ENCODE measurements around the gene EXD1.
"Not testable (repeated sequence)": the region's sequence is repeated elsewhere in the genome, so short reads cannot be mapped to it uniquely, and the experiment has no call there.

EXD1 gene

GRCh38 chr15:41258750-41259471 lies 28.4 kb upstream of the EXD1 start:
- Histone ChIP-seq H3K27me3 (ENCODE audit: control insufficient read depth, insufficient read depth, low read length, poor library complexity, severe bottlenecking) (no peaks in the 10 kb centered on the region), H3K36me3 (ENCODE audit: control insufficient read depth, insufficient read depth, low read length) (peaks cover under 1% of the 10 kb centered on the region), H3K9me3 (ENCODE audit: control insufficient read depth, low read length) (no peaks in the 10 kb centered on the region), H3K4me3 (ENCODE audit: insufficient read depth, low read depth, low read length) (no peak overlapping the region), H3K27ac (ENCODE audit: insufficient read depth, low read depth, low read length, poor library complexity, severe bottlenecking) (no peak overlapping the region), H3K4me1 (ENCODE audit: control insufficient read depth, insufficient read depth, low read length) (peaks cover 2% of the 10 kb centered on the region)
- WGBS, 2 experiments, result 87 to 91% methylated on average over 3 of the region's 3 CpGs

GRCh38 chr15:41256577-41257038 lies 26.1 kb upstream of the EXD1 start:
- 95% methylated on average over 5 of the region's 5 CpGs for WGBS, 2 experiments
- H3K27me3 ChIP-seq (ENCODE audit: control insufficient read depth, insufficient read depth, low read length, poor library complexity, severe bottlenecking), result no peaks in the 10 kb centered on the region
- no peaks in the 10 kb centered on the region for H3K4me1 ChIP-seq (ENCODE audit: control insufficient read depth, insufficient read depth, low read length)

GRCh38 chr15:41256103-41256502 lies 25.5 kb upstream of the EXD1 start:
- no peaks in the 10 kb centered on the region for H3K36me3 ChIP-seq (ENCODE audit: control insufficient read depth, insufficient read depth, low read length)
- no peaks in the 10 kb centered on the region for H3K27me3 ChIP-seq (ENCODE audit: control insufficient read depth, insufficient read depth, low read length, poor library complexity, severe bottlenecking)
- no peak overlapping the region for H3K4me3 ChIP-seq (ENCODE audit: insufficient read depth, low read depth, low read length)
- H3K9me3 ChIP-seq (ENCODE audit: control insufficient read depth, low read length), result no peaks in the 10 kb centered on the region
- no peak overlapping the region for H3K27ac ChIP-seq (ENCODE audit: insufficient read depth, low read depth, low read length, poor library complexity, severe bottlenecking)
- 95 to 99% methylated on average over 3 of the region's 3 CpGs for WGBS, 2 experiments
- H3K4me1 ChIP-seq (ENCODE audit: control insufficient read depth, insufficient read depth, low read length), result no peaks in the 10 kb centered on the region

More at GRCh38 chr15:41256577-41257038, 26.1 kb upstream of the EXD1 start:
- H3K36me3 ChIP-seq (ENCODE audit: control insufficient read depth, insufficient read depth, low read length), result no peaks in the 10 kb centered on the region
- H3K4me3 ChIP-seq (ENCODE audit: insufficient read depth, low read depth, low read length), result no peak overlapping the region
- H3K27ac ChIP-seq (ENCODE audit: insufficient read depth, low read depth, low read length, poor library complexity, severe bottlenecking), result no peak overlapping the region
- no peaks in the 10 kb centered on the region for H3K9me3 ChIP-seq (ENCODE audit: control insufficient read depth, low read length)

- H3K4me1 ChIP-seq (ENCODE audit: control insufficient read depth, insufficient read depth, low read length), result no peaks in the 10 kb centered on the region
- WGBS, 2 experiments, result 93 to 94% methylated on average over 4 of the region's 4 CpGs
- H3K27me3 ChIP-seq (ENCODE audit: control insufficient read depth, insufficient read depth, low read length, poor library complexity, severe bottlenecking), result no peaks in the 10 kb centered on the region
- H3K9me3 ChIP-seq (ENCODE audit: control insufficient read depth, low read length), result no peaks in the 10 kb centered on the region
- no peaks in the 10 kb centered on the region for H3K36me3 ChIP-seq (ENCODE audit: control insufficient read depth, insufficient read depth, low read length)
- H3K27ac ChIP-seq (ENCODE audit: insufficient read depth, low read depth, low read length, poor library complexity, severe bottlenecking), result no peak overlapping the region
- H3K4me3 ChIP-seq (ENCODE audit: insufficient read depth, low read depth, low read length), result no peak overlapping the region
Observed at GRCh38 chr15:41254560-41254959, 24.0 kb upstream of the EXD1 start.

GRCh38 chr15:41251411-41251810 lies 20.9 kb upstream of the EXD1 start:
- H3K36me3 ChIP-seq (ENCODE audit: control insufficient read depth, insufficient read depth, low read length), result no peaks in the 10 kb centered on the region
- 91 to 96% methylated on average over 5 of the region's 5 CpGs for whole genome bisulfite sequencing, 2 experiments
- no peak overlapping the region for H3K27ac ChIP-seq (ENCODE audit: insufficient read depth, low read depth, low read length, poor library complexity, severe bottlenecking)
- H3K9me3 ChIP-seq (ENCODE audit: control insufficient read depth, low read length), result no peaks in the 10 kb centered on the region
- no peaks in the 10 kb centered on the region for H3K4me1 ChIP-seq (ENCODE audit: control insufficient read depth, insufficient read depth, low read length)
- H3K27me3 ChIP-seq (ENCODE audit: control insufficient read depth, insufficient read depth, low read length, poor library complexity, severe bottlenecking), result no peaks in the 10 kb centered on the region
- H3K4me3 ChIP-seq (ENCODE audit: insufficient read depth, low read depth, low read length), result no peak overlapping the region

GRCh38 chr15:41250745-41251144 lies 20.2 kb upstream of the EXD1 start:
- not testable (repeated sequence) for H3K27ac ChIP-seq (ENCODE audit: insufficient read depth, low read depth, low read length, poor library complexity, severe bottlenecking); H3K4me1 ChIP-seq (ENCODE audit: control insufficient read depth, insufficient read depth, low read length); H3K9me3 ChIP-seq (ENCODE audit: control insufficient read depth, low read length); H3K4me3 ChIP-seq (ENCODE audit: insufficient read depth, low read depth, low read length); H3K36me3 ChIP-seq (ENCODE audit: control insufficient read depth, insufficient read depth, low read length); H3K27me3 ChIP-seq (ENCODE audit: control insufficient read depth, insufficient read depth, low read length, poor library complexity, severe bottlenecking)
- WGBS, 2 experiments, result 87 to 89% methylated on average over 8 of the region's 8 CpGs

GRCh38 chr15:41241221-41241964 lies 10.8 kb upstream of the EXD1 start:
- no peak overlapping the region for H3K27ac ChIP-seq (ENCODE audit: insufficient read depth, low read depth, low read length, poor library complexity, severe bottlenecking)
- H3K27me3 ChIP-seq (ENCODE audit: control insufficient read depth, insufficient read depth, low read length, poor library complexity, severe bottlenecking), result no peaks in the 10 kb centered on the region
- no peaks in the 10 kb centered on the region for H3K9me3 ChIP-seq (ENCODE audit: control insufficient read depth, low read length)
- 94 to 95% methylated on average over 6 of the region's 6 CpGs for WGBS, 2 experiments
- no peaks in the 10 kb centered on the region for H3K4me1 ChIP-seq (ENCODE audit: control insufficient read depth, insufficient read depth, low read length)
- no peaks in the 10 kb centered on the region for H3K36me3 ChIP-seq (ENCODE audit: control insufficient read depth, insufficient read depth, low read length)
- H3K4me3 ChIP-seq (ENCODE audit: insufficient read depth, low read depth, low read length), result no peak overlapping the region

GRCh38 chr15:41238100-41238499 lies 7.5 kb upstream of the EXD1 start:
- Histone ChIP-seq H3K36me3 (ENCODE audit: control insufficient read depth, insufficient read depth, low read length) (no peaks in the 10 kb centered on the region), H3K4me1 (ENCODE audit: control insufficient read depth, insufficient read depth, low read length) (no peaks in the 10 kb centered on the region), H3K27ac (ENCODE audit: insufficient read depth, low read depth, low read length, poor library complexity, severe bottlenecking) (no peak overlapping the region), H3K27me3 (ENCODE audit: control insufficient read depth, insufficient read depth, low read length, poor library complexity, severe bottlenecking) (no peaks in the 10 kb centered on the region), H3K9me3 (ENCODE audit: control insufficient read depth, low read length) (no peaks in the 10 kb centered on the region), H3K4me3 (ENCODE audit: insufficient read depth, low read depth, low read length) (no peak overlapping the region)
- WGBS, 2 experiments, result 78% methylated on average over 5 of the region's 5 CpGs

- Histone ChIP-seq H3K4me3 (ENCODE audit: insufficient read depth, low read depth, low read length) (no peak overlapping the region), H3K4me1 (ENCODE audit: control insufficient read depth, insufficient read depth, low read length) (peaks cover 4% of the 10 kb centered on the region), H3K27ac (ENCODE audit: insufficient read depth, low read depth, low read length, poor library complexity, severe bottlenecking) (no peak overlapping the region), H3K27me3 (ENCODE audit: control insufficient read depth, insufficient read depth, low read length, poor library complexity, severe bottlenecking) (no peaks in the 10 kb centered on the region), H3K36me3 (ENCODE audit: control insufficient read depth, insufficient read depth, low read length) (no peaks in the 10 kb centered on the region), H3K9me3 (ENCODE audit: control insufficient read depth, low read length) (no peaks in the 10 kb centered on the region)
Observed at GRCh38 chr15:41235929-41236328, 5.4 kb upstream of the EXD1 start.

- not testable (repeated sequence) for H3K36me3 ChIP-seq (ENCODE audit: control insufficient read depth, insufficient read depth, low read length); H3K27ac ChIP-seq (ENCODE audit: insufficient read depth, low read depth, low read length, poor library complexity, severe bottlenecking); H3K4me1 ChIP-seq (ENCODE audit: control insufficient read depth, insufficient read depth, low read length); H3K9me3 ChIP-seq (ENCODE audit: control insufficient read depth, low read length); H3K4me3 ChIP-seq (ENCODE audit: insufficient read depth, low read depth, low read length); H3K27me3 ChIP-seq (ENCODE audit: control insufficient read depth, insufficient read depth, low read length, poor library complexity, severe bottlenecking)
- WGBS, 2 experiments, result 90 to 97% methylated on average over 5 of the region's 5 CpGs
Observed at GRCh38 chr15:41235228-41235627, 4.7 kb upstream of the EXD1 start.

Data from ectodermal cell (in vitro differentiated cells).